MM.1S (cell line): ENCODE results near the gene SLC2A1.

ENCODE experiments used
- CTCF ChIP-seq: fragments of 300-600 bp; sonication (generic); IDR thresholded peaks from 2 replicates; pipeline ENCODE4 v1.5.1; 2016; ENCODE audit warnings: antibody characterized with exemption, low read length, mixed read lengths
- EZH2 ChIP-seq: fragments of 300-600 bp; sonication (generic); optimal IDR thresholded peaks from 2 replicates; pipeline ENCODE3; 2017; ENCODE audit warnings: low read depth, mild to moderate bottlenecking, antibody characterized with exemption, low read length, mixed read lengths

GRCh38 chr1:42952303-42953001, 6.2 kb downstream of the SLC2A1 start:
- no peak for TF ChIP-seq CTCF
- no peak for TF ChIP-seq EZH2
